Lung (tissue), 12 donors: ENCODE results near the gene LMF2. TPM values are rescaled to one million over a fixed set of nuclear protein-coding genes. Genes with fewer than 3 reads are reported as not detected.

ENCODE experiments used
- ATAC-seq: fragments of 200-7000 bp; cut with Tn5 transposase; one replicate; pipeline ENCODE4 v1.9.1; 2020; ENCODE audit warnings: moderate number of reproducible peaks; ENCODE audit not compliant: insufficient read depth, low FRiP score
- DNase-seq, 3 donors: peaks; one replicate each; pipeline ENCODE4 v3.0.0-alpha.2; 2013 to 2017
- H3K27ac ChIP-seq, 2 donors: one replicate each; pipeline ENCODE4 v1.5.1; 2013; ENCODE audit warnings: mild to moderate bottlenecking in 2 of 2, moderate library complexity in 2 of 2, control low read depth in 1 of 2, inconsistent platforms in 1 of 2, low read depth in 1 of 2, low read length in 1 of 2
- H3K27me3 ChIP-seq, 3 donors: one replicate each; pipeline ENCODE4 v1.5.1; 2013; ENCODE audit warnings: low read length in 2 of 3; ENCODE audit not compliant: control insufficient read depth in 3 of 3, insufficient read depth in 3 of 3
- H3K36me3 ChIP-seq, 4 donors: one replicate each; pipeline ENCODE4 v1.5.1; 2013; ENCODE audit warnings: low read length in 4 of 4, mild to moderate bottlenecking in 1 of 4, moderate library complexity in 1 of 4; ENCODE audit not compliant: control insufficient read depth in 4 of 4, insufficient read depth in 4 of 4
- H3K4me1 ChIP-seq, 5 donors: one replicate each; pipeline ENCODE4 v1.5.1; 2013; ENCODE audit warnings: low read length in 5 of 5, mild to moderate bottlenecking in 2 of 5, moderate library complexity in 1 of 5; ENCODE audit not compliant: control insufficient read depth in 5 of 5, insufficient read depth in 5 of 5
- H3K4me3 ChIP-seq: one replicate; pipeline ENCODE4 v1.5.1; 2013; ENCODE audit warnings: mild to moderate bottlenecking, control low read depth, moderate library complexity
- H3K9ac ChIP-seq, 2 donors: one replicate each; pipeline ENCODE4 v1.5.1; 2013; ENCODE audit warnings: low read length in 2 of 2, control low read depth in 1 of 2; ENCODE audit not compliant: insufficient read depth in 1 of 2
- H3K9me3 ChIP-seq, 4 donors: one replicate each; pipeline ENCODE4 v1.5.1; 2013; ENCODE audit warnings: low read length in 3 of 4, mild to moderate bottlenecking in 1 of 4, moderate library complexity in 1 of 4; ENCODE audit not compliant: control insufficient read depth in 4 of 4, insufficient read depth in 3 of 4
- CTCF ChIP-seq: IDR thresholded peaks from 2 replicates; pipeline ENCODE4 v1.5.1; 2012; ENCODE audit warnings: mild to moderate bottlenecking; ENCODE audit errors: control extremely low read depth, extremely low read depth
- WGBS, 2 donors: extraction: QIAGEN DNeasy Blood & Tissue Kit; methylation state at CpG; one replicate each; pipeline ENCODE4 v1.1.7; 2013; 5-methylcytosine and 5-hydroxymethylcytosine counted together
- polyA plus RNA-seq, 2 donors: library from polyadenylated mRNA; stranded (reverse); fragments of 200-250 nt; gene quantifications; one replicate each; pipeline ENCODE4 v1.2.1, GENCODE V29; 2013
- total RNA-seq, 2 donors: library from RNA; depleted of rRNA in 1 of 2; stranded (reverse); fragments of >200 nt in 1 of 2; gene quantifications; one replicate each; pipeline ENCODE4 v1.2.1, GENCODE V29; 2014 to 2021
- donor health status: control.
- donor health status: control.
- donor health status: Bipolar disorder and iron deficiency.
- donor health status: healthy.
- donor health status: DM: yes; HTN: yes; CAD: no.

Gene LMF2
- total and polyA plus RNA-seq, 4 donors: 29.8 to 84.6 (median 50.4) TPM

GRCh38 chr22:50532824-50533796 lies 25.6 kb upstream of the LMF2 start:
- Histone ChIP-seq H3K9ac (no peak overlapping the region), H3K27ac (peak overlapping the region in 1 of 2 donors; percentile 83), H3K9me3 (no peaks in the 10 kb centered on the region), H3K4me1 (peaks cover 0 to 26% (median 10%) of the 10 kb centered on the region in 5 donors), H3K4me3 (no peak overlapping the region), H3K36me3 (peaks cover 0 to 1% (median 0%) of the 10 kb centered on the region in 4 donors), H3K27me3 (peaks cover 0 to 38% (median 29%) of the 10 kb centered on the region in 3 donors)
- peak in 1 of 3 donors; percentile 16 for DNase-seq
- 62 to 76% methylated on average over 19 of the region's 19 CpGs for WGBS, 2 donors
- ATAC-seq: no peak
- TF ChIP-seq CTCF: no peak

GRCh38 chr22:50531962-50532674 lies 24.6 kb upstream of the LMF2 start:
- ATAC-seq: peak; percentile 29
- Histone ChIP-seq H3K36me3 (peaks cover 0 to 1% (median 0%) of the 10 kb centered on the region in 4 donors), H3K9me3 (no peaks in the 10 kb centered on the region), H3K4me3 (peak overlapping the region; percentile 64), H3K27me3 (peaks cover 0 to 38% (median 25%) of the 10 kb centered on the region in 3 donors), H3K27ac (peak overlapping the region; percentile 95 to 99), H3K4me1 (peaks cover 0 to 26% (median 14%) of the 10 kb centered on the region in 5 donors), H3K9ac (no peak overlapping the region)
- peak; percentile 79 to 84 (median 81) for DNase-seq
- no peak for TF ChIP-seq CTCF
- 2 to 3% methylated on average over 52 to 56 of the region's 56 CpGs for WGBS, 2 donors

GRCh38 chr22:50531546-50531961 lies 24.1 kb upstream of the LMF2 start:
- peaks cover 0 to 30% (median 19%) of the 10 kb centered on the region in 5 donors for H3K4me1 ChIP-seq

More at GRCh38 chr22:50531546-50531961, 24.1 kb upstream of the LMF2 start:
- H3K9me3 ChIP-seq: no peaks in the 10 kb centered on the region
- H3K27me3 ChIP-seq: peaks cover 0 to 38% (median 25%) of the 10 kb centered on the region in 3 donors
- peak; percentile 13 for ATAC-seq
- no peak for DNase-seq
- WGBS, 2 donors: 0% methylated on average over 33 to 44 of the region's 44 CpGs
- H3K9ac ChIP-seq: no peak overlapping the region
- H3K27ac ChIP-seq: peak overlapping the region; percentile 95 to 99
- H3K36me3 ChIP-seq: peaks cover 0 to 1% (median 0%) of the 10 kb centered on the region in 4 donors
- peak overlapping the region; percentile 64 for H3K4me3 ChIP-seq
- no peak for TF ChIP-seq CTCF
